ENCODE measurements around the gene SLC41A3.
A peak's percentile ranks its signal among the peaks of the same experiment; 100 is the strongest.

The SLC41A3 gene

GRCh38 chr3:126084768-126085180, 850 bp upstream of the SLC41A3 start:
- Histone ChIP-seq H3K9ac (ENCODE audit: low read depth, low read length, poor library complexity, severe bottlenecking) (peak overlapping the region; percentile 81), H3K4me1 (ENCODE audit: insufficient read depth, low read length, poor library complexity, severe bottlenecking) (peaks cover 13% of the 10 kb centered on the region), H3K79me2 (ENCODE audit: insufficient read depth, low read length) (peaks cover 8% of the 10 kb centered on the region), H4K20me1 (ENCODE audit: insufficient read depth, low read length, poor library complexity, severe bottlenecking) (no peaks in the 10 kb centered on the region), H3F3A (ENCODE audit: low read depth) (no peaks in the 10 kb centered on the region), H3K9me3 (ENCODE audit: insufficient read depth, low read depth, low read length) (peaks cover 9% of the 10 kb centered on the region; the same call in 1 of the 2 replicates), H3K4me2 (ENCODE audit: low read depth, low read length, poor library complexity, severe bottlenecking) (peak overlapping the region; percentile 90), H2AFZ (ENCODE audit: low read length) (peak overlapping the region; percentile 64; the same call in 1 of the 2 replicates), H3K27me3 (ENCODE audit: insufficient read depth, low read length, poor library complexity, severe bottlenecking) (peaks cover 5% of the 10 kb centered on the region), H3K36me3 (ENCODE audit: insufficient read depth, low read length) (no peaks in the 10 kb centered on the region), H3K4me3 (ENCODE audit: low read length, poor library complexity, severe bottlenecking) (peak overlapping the region; percentile 82), H3K9me2 (replicated peaks; ENCODE audit: low read depth, low read length) (no peaks in the 10 kb centered on the region)
- no peak for TF ChIP-seq EZH2phosphoT487 (IDR thresholded peaks at IDR 0.05; ENCODE audit: borderline replicate concordance)
- TF ChIP-seq, protein P1, sequence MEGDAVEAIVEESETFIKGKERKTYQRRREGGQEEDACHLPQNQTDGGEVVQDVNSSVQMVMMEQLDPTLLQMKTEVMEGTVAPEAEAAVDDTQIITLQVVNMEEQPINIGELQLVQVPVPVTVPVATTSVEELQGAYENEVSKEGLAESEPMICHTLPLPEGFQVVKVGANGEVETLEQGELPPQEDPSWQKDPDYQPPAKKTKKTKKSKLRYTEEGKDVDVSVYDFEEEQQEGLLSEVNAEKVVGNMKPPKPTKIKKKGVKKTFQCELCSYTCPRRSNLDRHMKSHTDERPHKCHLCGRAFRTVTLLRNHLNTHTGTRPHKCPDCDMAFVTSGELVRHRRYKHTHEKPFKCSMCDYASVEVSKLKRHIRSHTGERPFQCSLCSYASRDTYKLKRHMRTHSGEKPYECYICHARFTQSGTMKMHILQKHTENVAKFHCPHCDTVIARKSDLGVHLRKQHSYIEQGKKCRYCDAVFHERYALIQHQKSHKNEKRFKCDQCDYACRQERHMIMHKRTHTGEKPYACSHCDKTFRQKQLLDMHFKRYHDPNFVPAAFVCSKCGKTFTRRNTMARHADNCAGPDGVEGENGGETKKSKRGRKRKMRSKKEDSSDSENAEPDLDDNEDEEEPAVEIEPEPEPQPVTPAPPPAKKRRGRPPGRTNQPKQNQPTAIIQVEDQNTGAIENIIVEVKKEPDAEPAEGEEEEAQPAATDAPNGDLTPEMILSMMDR (conservative IDR thresholded peaks at IDR 0.05; ENCODE audit: low read length): no peak

GRCh38 chr3:126083511-126083912, 412 bp downstream of the SLC41A3 start:
- H3K27me3 ChIP-seq (ENCODE audit: insufficient read depth, low read length, poor library complexity, severe bottlenecking): no peaks in the 10 kb centered on the region
- peak overlapping the region; percentile 82 for H3K4me3 ChIP-seq (ENCODE audit: low read length, poor library complexity, severe bottlenecking)
- H3K4me2 ChIP-seq (ENCODE audit: low read depth, low read length, poor library complexity, severe bottlenecking): peak overlapping the region; percentile 90
- H3K9ac ChIP-seq (ENCODE audit: low read depth, low read length, poor library complexity, severe bottlenecking): peak overlapping the region; percentile 81
- no peaks in the 10 kb centered on the region for H4K20me1 ChIP-seq (ENCODE audit: insufficient read depth, low read length, poor library complexity, severe bottlenecking)
- H3K4me1 ChIP-seq (ENCODE audit: insufficient read depth, low read length, poor library complexity, severe bottlenecking): peaks cover 13% of the 10 kb centered on the region
- peaks cover 4% of the 10 kb centered on the region; the same call in 1 of the 2 replicates for H3K9me3 ChIP-seq (ENCODE audit: insufficient read depth, low read depth, low read length)
- H3K9me2 ChIP-seq (replicated peaks; ENCODE audit: low read depth, low read length): no peaks in the 10 kb centered on the region
- no peaks in the 10 kb centered on the region for H3F3A ChIP-seq (ENCODE audit: low read depth)
- TF ChIP-seq, protein P1 (conservative IDR thresholded peaks at IDR 0.05; ENCODE audit: low read length): no peak
- TF ChIP-seq EZH2phosphoT487 (IDR thresholded peaks at IDR 0.05; ENCODE audit: borderline replicate concordance): no peak
- H3K36me3 ChIP-seq (ENCODE audit: insufficient read depth, low read length): no peaks in the 10 kb centered on the region
- H3K79me2 ChIP-seq (ENCODE audit: insufficient read depth, low read length): peaks cover 8% of the 10 kb centered on the region
- H2AFZ ChIP-seq (ENCODE audit: low read length): peak overlapping the region; percentile 64; the same call in 1 of the 2 replicates

DNA sequence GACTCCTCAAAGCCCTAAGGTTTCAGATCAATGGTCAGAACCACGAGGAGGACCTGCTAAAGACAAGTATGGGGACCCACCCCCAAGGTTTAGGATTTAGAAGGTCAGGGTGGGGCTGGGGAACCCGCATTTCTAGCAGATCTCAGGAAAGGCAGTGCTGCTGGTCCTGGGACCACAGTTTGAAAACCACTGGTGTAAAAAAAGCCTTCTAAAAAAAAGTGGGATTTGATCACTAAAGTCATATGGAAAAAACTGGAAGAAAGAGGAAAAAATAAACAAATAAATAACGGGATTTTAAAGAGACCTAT, 832 bp downstream of the SLC41A3 start:
- no peaks in the 10 kb centered on the region for H3K9me2 ChIP-seq (replicated peaks; ENCODE audit: low read depth, low read length)
- peaks cover 2% of the 10 kb centered on the region; the same call in 1 of the 2 replicates for H3K9me3 ChIP-seq (ENCODE audit: insufficient read depth, low read depth, low read length)
- no peaks in the 10 kb centered on the region for H4K20me1 ChIP-seq (ENCODE audit: insufficient read depth, low read length, poor library complexity, severe bottlenecking)
- H3K27me3 ChIP-seq (ENCODE audit: insufficient read depth, low read length, poor library complexity, severe bottlenecking): no peaks in the 10 kb centered on the region
- H3K79me2 ChIP-seq (ENCODE audit: insufficient read depth, low read length): peaks cover 8% of the 10 kb centered on the region
- no peaks in the 10 kb centered on the region for H3K36me3 ChIP-seq (ENCODE audit: insufficient read depth, low read length)
- H3F3A ChIP-seq (ENCODE audit: low read depth): no peaks in the 10 kb centered on the region
- 0 out of 2 replicates have a peak overlapping the region, but pooled peaks have one; percentile 64 for H2AFZ ChIP-seq (ENCODE audit: low read length)
- H3K4me1 ChIP-seq (ENCODE audit: insufficient read depth, low read length, poor library complexity, severe bottlenecking): peaks cover 13% of the 10 kb centered on the region
- TF ChIP-seq, protein P1 (conservative IDR thresholded peaks at IDR 0.05; ENCODE audit: low read length): no peak
- TF ChIP-seq EZH2phosphoT487 (IDR thresholded peaks at IDR 0.05; ENCODE audit: borderline replicate concordance): no peak
- peak overlapping the region; percentile 82 for H3K4me3 ChIP-seq (ENCODE audit: low read length, poor library complexity, severe bottlenecking)
- peak overlapping the region; percentile 81 for H3K9ac ChIP-seq (ENCODE audit: low read depth, low read length, poor library complexity, severe bottlenecking)
- H3K4me2 ChIP-seq (ENCODE audit: low read depth, low read length, poor library complexity, severe bottlenecking): peak overlapping the region; percentile 90

Data from Loucy (cell line).